ENCODE measurements around the gene ME3. TPM values are rescaled to one million over a fixed set of nuclear protein-coding genes. Genes with fewer than 3 reads are reported as not detected.
"Not testable (repeated sequence)": the region's sequence is repeated elsewhere in the genome, so short reads cannot be mapped to it uniquely, and the experiment has no call there.

The ME3 gene
- total and polyA plus RNA-seq, 2 donors (not counting 1 experiment from before 2014, with no cell fraction given), result 1.3 TPM; not detected in 1

GRCh38 chr11:86435711-86436110, 236.7 kb downstream of the ME3 start:
- ChIA-PET POLR2A (no interaction called here), CTCF (no interaction called here)
- Histone ChIP-seq H4K20me1 (ENCODE audit: control insufficient read depth, insufficient read depth, low read length, poor library complexity, severe bottlenecking) (no peaks in the 10 kb centered on the region), H3K27ac (ENCODE audit: low read length in 2 of 2) (no peak overlapping the region), H3K36me3 (replicated peaks in 1 of 2; ENCODE audit: control extremely low read depth in 1 of 2, control insufficient read depth in 1 of 2, extremely low read depth in 1 of 2, insufficient read depth in 2 of 2, low read length in 1 of 2) (no peaks in the 10 kb centered on the region), H3K9ac (ENCODE audit: low read length) (no peak overlapping the region), H3K27me3 (replicated peaks in 1 of 4; ENCODE audit: control extremely low read depth in 1 of 4, control insufficient read depth in 3 of 4, insufficient read depth in 4 of 4, low read length in 3 of 4) (no peaks in the 10 kb centered on the region), H3K4me2 (replicated peaks; ENCODE audit: low read depth, low read length, poor library complexity, severe bottlenecking) (no peak overlapping the region), H3K4me1 (ENCODE audit: control insufficient read depth in 2 of 2, insufficient read depth in 2 of 2, low read length in 2 of 2) (no peaks in the 10 kb centered on the region), H2AFZ (ENCODE audit: insufficient read depth, low read depth, low read length, poor library complexity, severe bottlenecking) (no peak overlapping the region), H3K4me3 (ENCODE audit: control extremely low read depth in 1 of 5, extremely low read depth in 1 of 5, insufficient read depth in 1 of 5, low read depth in 2 of 5, low read length in 4 of 5) (no peak overlapping the region), H3K9me3 (ENCODE audit: control extremely low read depth in 1 of 3, control insufficient read depth in 2 of 3, insufficient read depth in 1 of 3, low read length in 2 of 3) (peaks cover 0 to 5% (median 0%) of the 10 kb centered on the region in 3 donors), H3K79me2 (ENCODE audit: control insufficient read depth, insufficient read depth, low read length) (no peaks in the 10 kb centered on the region)
- 90% methylated on average over 2 of the region's 2 CpGs for WGBS (ENCODE audit: insufficient coverage)
- Mint-ChIP-seq H3K4me1 (no peaks in the 10 kb centered on the region), H3K9me3 (ENCODE audit: insufficient read depth) (no peaks in the 10 kb centered on the region), H3K27me3 (no peaks in the 10 kb centered on the region), H3K27ac (no peak overlapping the region), H3K4me3 (no peak overlapping the region)
- DNase-seq (no peak), ATAC-seq (ENCODE audit: low read depth) (no peak)
- intact Hi-C loops (cut with micrococcal nuclease), result no loop called here
- no peak for TF ChIP-seq CTCF (IDR thresholded peaks at IDR 0.05)
- TF ChIP-seq EZH2 (IDR thresholded peaks at IDR 0.05; ENCODE audit: borderline replicate concordance, insufficient read depth, low read depth, low read length, poor library complexity, severe bottlenecking), result no peak

GRCh38 chr11:86433361-86434095, 238.9 kb downstream of the ME3 start:
- H3K4me1 ChIP-seq (ENCODE audit: control insufficient read depth in 2 of 2, insufficient read depth in 2 of 2, low read length in 2 of 2); H3K27me3 Mint-ChIP-seq; H3K4me3 Mint-ChIP-seq; H3K27ac ChIP-seq (ENCODE audit: low read length in 2 of 2); H3K4me2 ChIP-seq (replicated peaks; ENCODE audit: low read depth, low read length, poor library complexity, severe bottlenecking); intact Hi-C loops (cut with micrococcal nuclease); H3K9me3 Mint-ChIP-seq (ENCODE audit: insufficient read depth); H3K9ac ChIP-seq (ENCODE audit: low read length); H2AFZ ChIP-seq (ENCODE audit: insufficient read depth, low read depth, low read length, poor library complexity, severe bottlenecking); ATAC-seq (ENCODE audit: low read depth); H3K27me3 ChIP-seq (replicated peaks in 1 of 4; ENCODE audit: control extremely low read depth in 1 of 4, control insufficient read depth in 3 of 4, insufficient read depth in 4 of 4, low read length in 3 of 4); CTCF ChIA-PET; H3K4me1 Mint-ChIP-seq; H3K4me3 ChIP-seq (ENCODE audit: control extremely low read depth in 1 of 5, extremely low read depth in 1 of 5, insufficient read depth in 1 of 5, low read depth in 2 of 5, low read length in 4 of 5); DNase-seq; H3K36me3 ChIP-seq (replicated peaks in 1 of 2; ENCODE audit: control extremely low read depth in 1 of 2, control insufficient read depth in 1 of 2, extremely low read depth in 1 of 2, insufficient read depth in 2 of 2, low read length in 1 of 2); H3K27ac Mint-ChIP-seq; POLR2A ChIA-PET; H4K20me1 ChIP-seq (ENCODE audit: control insufficient read depth, insufficient read depth, low read length, poor library complexity, severe bottlenecking); H3K79me2 ChIP-seq (ENCODE audit: control insufficient read depth, insufficient read depth, low read length); H3K9me3 ChIP-seq (ENCODE audit: control extremely low read depth in 1 of 3, control insufficient read depth in 2 of 3, insufficient read depth in 1 of 3, low read length in 2 of 3): not testable (repeated sequence)
- 94% methylated on average over 30 of the region's 38 CpGs for WGBS (ENCODE audit: insufficient coverage)
